GM18861 (cell line): Measurements from ENCODE around the gene AGFG1.
A peak's percentile ranks its signal among the peaks of the same experiment; 100 is the strongest.

ENCODE experiments used
- ATAC-seq: cut with Tn5 transposase; IDR thresholded peaks from one replicate; pipeline ENCODE4 v1.9.1; 2021; ENCODE audit not compliant: unreplicated experiment

AGFG1 gene

GRCh38 chr2:227460833-227461232 lies 11.1 kb upstream of the AGFG1 start:
- ATAC-seq: no peak

GRCh38 chr2:227461811-227462461 lies 10.0 kb upstream of the AGFG1 start:
- peak; percentile 17 for ATAC-seq

- ATAC-seq: peak; percentile 55
Measured at GRCh38 chr2:227462462-227462951, 9.4 kb upstream of the AGFG1 start.

- no peak for ATAC-seq
Measured at GRCh38 chr2:227462972-227463931, 8.7 kb upstream of the AGFG1 start.

GRCh38 chr2:227464361-227464760 lies 7.6 kb upstream of the AGFG1 start:
- no peak for ATAC-seq

- ATAC-seq: no peak
Measured at GRCh38 chr2:227464851-227465250, 7.1 kb upstream of the AGFG1 start.

- no peak for ATAC-seq
Measured at GRCh38 chr2:227466887-227467600, 4.9 kb upstream of the AGFG1 start.

GRCh38 chr2:227471412-227471811 lies 544 bp upstream of the AGFG1 start:
- ATAC-seq: no peak

GRCh38 chr2:227472265-227473121 lies 537 bp downstream of the AGFG1 start:
- peak; percentile 49 for ATAC-seq

- no peak for ATAC-seq
Measured at GRCh38 chr2:227473122-227473461, 1.1 kb downstream of the AGFG1 start.

- ATAC-seq: no peak
Measured at GRCh38 chr2:227473806-227474205, 1.9 kb downstream of the AGFG1 start.

GRCh38 chr2:227474410-227474809 lies 2.5 kb downstream of the AGFG1 start:
- no peak for ATAC-seq

- no peak for ATAC-seq
Measured at GRCh38 chr2:227477291-227477690, 5.3 kb downstream of the AGFG1 start.

GRCh38 chr2:227479865-227480475 lies 8.0 kb downstream of the AGFG1 start:
- peak; percentile 27 for ATAC-seq

- peak; percentile 29 for ATAC-seq
Measured at GRCh38 chr2:227480528-227480927, 8.6 kb downstream of the AGFG1 start.

- peak; percentile 88 for ATAC-seq
Measured at GRCh38 chr2:227482638-227483340, 10.8 kb downstream of the AGFG1 start.

- ATAC-seq: no peak
Measured at GRCh38 chr2:227485429-227485828, 13.5 kb downstream of the AGFG1 start.

- no peak for ATAC-seq
Measured at GRCh38 chr2:227486688-227487087, 14.7 kb downstream of the AGFG1 start.

- no peak for ATAC-seq
Measured at GRCh38 chr2:227488045-227488444, 16.1 kb downstream of the AGFG1 start.
